HL-60 (cell line): ENCODE data around the gene RPS14.
"Not testable (repeated sequence)": the region's sequence is repeated elsewhere in the genome, so short reads cannot be mapped to it uniquely, and the experiment has no call there.

Experiments
- DNase-seq, 2 experiments: peaks; one replicate each; pipeline ENCODE4 v3.0.0-alpha.2; 2010 to 2020; ENCODE audit warnings: low read depth in 1 of 2, low spot score in 1 of 2
- H3K27ac ChIP-seq: fragments of 250-450 bp; sonication (Bioruptor Pico); replicated peaks from 2 replicates; pipeline ENCODE4 v1.5.1; 2020; ENCODE audit warnings: mild to moderate bottlenecking, moderate library complexity
- H3K27me3 ChIP-seq: fragments of 250-450 bp; sonication (Bioruptor Pico); 2 replicates; pipeline ENCODE4 v1.5.1; 2021; ENCODE audit warnings: mild to moderate bottlenecking, moderate library complexity; ENCODE audit not compliant: insufficient read depth, poor library complexity, severe bottlenecking
- H3K4me3 ChIP-seq: replicated peaks from 2 replicates; pipeline ENCODE4 v1.5.1; 2011; ENCODE audit warnings: mild to moderate bottlenecking, control low read depth, low read length; ENCODE audit not compliant: insufficient read depth
- GABPA ChIP-seq: IDR thresholded peaks from 2 replicates; pipeline ENCODE4 v1.6.1; 2012; ENCODE audit warnings: low read depth
- POLR2AphosphoS5 ChIP-seq: IDR thresholded peaks from 2 replicates; pipeline ENCODE4 v1.6.1; 2012; ENCODE audit warnings: low read depth
- SPI1 ChIP-seq: IDR thresholded peaks from 2 replicates; pipeline ENCODE4 v1.6.1; 2012; ENCODE audit warnings: low read depth, mild to moderate bottlenecking, borderline replicate concordance
- TF ChIP-seq, protein P1 (sequence below): IDR thresholded peaks from 2 replicates; pipeline ENCODE4 v1.6.1; 2012; ENCODE audit warnings: low read depth; ENCODE audit not compliant: insufficient replicate concordance
- TF ChIP-seq, protein P2 (sequence below): IDR thresholded peaks from one replicate; pipeline ENCODE4 v1.5.1; 2011; ENCODE audit warnings: low read length, control low read depth, inconsistent platforms; ENCODE audit not compliant: insufficient read depth

RPS14 gene

GRCh38 chr5:150431048-150431447, 18.5 kb downstream of the RPS14 start:
- DNase-seq = no peak
- H3K4me3 ChIP-seq = no peak overlapping the region
- TF ChIP-seq POLR2AphosphoS5 = no peak
- H3K27me3 ChIP-seq = no peaks in the 10 kb centered on the region
- no peak overlapping the region for H3K27ac ChIP-seq

DNA sequence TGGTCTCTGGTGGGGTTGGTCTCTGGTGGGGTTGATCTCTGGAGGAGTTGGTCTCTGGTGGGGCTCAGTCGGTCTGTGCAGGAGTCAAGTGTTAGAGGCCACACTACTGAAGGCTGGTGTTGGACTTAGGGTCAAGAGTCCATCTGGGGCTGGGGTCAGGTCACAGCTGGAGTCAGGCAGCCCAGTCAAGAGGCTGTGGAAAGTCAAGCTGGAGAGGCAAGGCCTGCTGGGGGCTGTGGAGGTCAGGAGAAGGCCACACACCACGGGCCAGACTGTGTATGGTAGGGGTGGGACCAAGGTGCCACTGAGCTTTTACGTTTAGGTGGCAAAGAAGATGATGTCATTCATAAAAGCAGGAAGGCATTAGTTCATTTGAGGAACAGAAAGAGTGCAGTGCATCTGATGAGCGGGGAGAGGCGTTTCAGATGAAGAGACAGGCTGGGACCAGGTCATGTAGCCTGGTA, 20.1 kb downstream of the RPS14 start:
- Histone ChIP-seq H3K27me3 (no peaks in the 10 kb centered on the region), H3K27ac (no peak overlapping the region), H3K4me3 (no peak overlapping the region)
- DNase-seq = no peak
- TF ChIP-seq POLR2AphosphoS5 (no peak), SPI1 (no peak), GABPA (no peak)
- TF ChIP-seq, protein P1, sequence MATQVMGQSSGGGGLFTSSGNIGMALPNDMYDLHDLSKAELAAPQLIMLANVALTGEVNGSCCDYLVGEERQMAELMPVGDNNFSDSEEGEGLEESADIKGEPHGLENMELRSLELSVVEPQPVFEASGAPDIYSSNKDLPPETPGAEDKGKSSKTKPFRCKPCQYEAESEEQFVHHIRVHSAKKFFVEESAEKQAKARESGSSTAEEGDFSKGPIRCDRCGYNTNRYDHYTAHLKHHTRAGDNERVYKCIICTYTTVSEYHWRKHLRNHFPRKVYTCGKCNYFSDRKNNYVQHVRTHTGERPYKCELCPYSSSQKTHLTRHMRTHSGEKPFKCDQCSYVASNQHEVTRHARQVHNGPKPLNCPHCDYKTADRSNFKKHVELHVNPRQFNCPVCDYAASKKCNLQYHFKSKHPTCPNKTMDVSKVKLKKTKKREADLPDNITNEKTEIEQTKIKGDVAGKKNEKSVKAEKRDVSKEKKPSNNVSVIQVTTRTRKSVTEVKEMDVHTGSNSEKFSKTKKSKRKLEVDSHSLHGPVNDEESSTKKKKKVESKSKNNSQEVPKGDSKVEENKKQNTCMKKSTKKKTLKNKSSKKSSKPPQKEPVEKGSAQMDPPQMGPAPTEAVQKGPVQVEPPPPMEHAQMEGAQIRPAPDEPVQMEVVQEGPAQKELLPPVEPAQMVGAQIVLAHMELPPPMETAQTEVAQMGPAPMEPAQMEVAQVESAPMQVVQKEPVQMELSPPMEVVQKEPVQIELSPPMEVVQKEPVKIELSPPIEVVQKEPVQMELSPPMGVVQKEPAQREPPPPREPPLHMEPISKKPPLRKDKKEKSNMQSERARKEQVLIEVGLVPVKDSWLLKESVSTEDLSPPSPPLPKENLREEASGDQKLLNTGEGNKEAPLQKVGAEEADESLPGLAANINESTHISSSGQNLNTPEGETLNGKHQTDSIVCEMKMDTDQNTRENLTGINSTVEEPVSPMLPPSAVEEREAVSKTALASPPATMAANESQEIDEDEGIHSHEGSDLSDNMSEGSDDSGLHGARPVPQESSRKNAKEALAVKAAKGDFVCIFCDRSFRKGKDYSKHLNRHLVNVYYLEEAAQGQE = no peak
- TF ChIP-seq, protein P2, sequence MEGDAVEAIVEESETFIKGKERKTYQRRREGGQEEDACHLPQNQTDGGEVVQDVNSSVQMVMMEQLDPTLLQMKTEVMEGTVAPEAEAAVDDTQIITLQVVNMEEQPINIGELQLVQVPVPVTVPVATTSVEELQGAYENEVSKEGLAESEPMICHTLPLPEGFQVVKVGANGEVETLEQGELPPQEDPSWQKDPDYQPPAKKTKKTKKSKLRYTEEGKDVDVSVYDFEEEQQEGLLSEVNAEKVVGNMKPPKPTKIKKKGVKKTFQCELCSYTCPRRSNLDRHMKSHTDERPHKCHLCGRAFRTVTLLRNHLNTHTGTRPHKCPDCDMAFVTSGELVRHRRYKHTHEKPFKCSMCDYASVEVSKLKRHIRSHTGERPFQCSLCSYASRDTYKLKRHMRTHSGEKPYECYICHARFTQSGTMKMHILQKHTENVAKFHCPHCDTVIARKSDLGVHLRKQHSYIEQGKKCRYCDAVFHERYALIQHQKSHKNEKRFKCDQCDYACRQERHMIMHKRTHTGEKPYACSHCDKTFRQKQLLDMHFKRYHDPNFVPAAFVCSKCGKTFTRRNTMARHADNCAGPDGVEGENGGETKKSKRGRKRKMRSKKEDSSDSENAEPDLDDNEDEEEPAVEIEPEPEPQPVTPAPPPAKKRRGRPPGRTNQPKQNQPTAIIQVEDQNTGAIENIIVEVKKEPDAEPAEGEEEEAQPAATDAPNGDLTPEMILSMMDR = no peak

DNA sequence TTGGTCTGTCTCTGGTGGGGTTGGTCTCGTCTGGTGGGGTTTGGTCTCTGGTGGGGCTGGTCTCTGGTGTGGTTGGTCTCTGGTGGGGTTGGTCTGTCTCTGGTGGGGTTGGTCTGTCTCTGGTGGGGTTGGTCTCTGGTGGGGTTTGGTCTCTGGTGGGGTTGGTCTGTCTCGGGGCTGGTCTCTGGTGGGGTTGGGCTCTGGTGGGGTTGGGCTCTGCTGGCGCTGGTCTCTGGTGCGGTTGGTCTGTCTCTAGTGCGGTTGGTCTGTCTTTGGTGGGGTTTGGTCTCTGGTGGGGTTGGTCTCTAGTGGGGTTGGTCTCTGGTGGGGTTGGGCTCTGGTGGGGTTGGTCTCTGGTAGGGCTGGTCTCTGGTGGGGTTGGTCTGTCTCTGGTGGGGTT, 20.6 kb downstream of the RPS14 start:
- DNase-seq = no peak
- H3K27ac ChIP-seq = no peak overlapping the region
- TF ChIP-seq, protein P2 = no peak

GRCh38 chr5:150428106-150428876, 21.2 kb downstream of the RPS14 start:
- Histone ChIP-seq H3K4me3 (no peak overlapping the region), H3K27ac (no peak overlapping the region), H3K27me3 (no peaks in the 10 kb centered on the region)
- no peak for DNase-seq
- TF ChIP-seq, protein P1 = no peak
- TF ChIP-seq POLR2AphosphoS5 (no peak), SPI1 (no peak), GABPA (no peak)
- TF ChIP-seq, protein P2 = no peak

More for the DNA sequence above, 20.6 kb downstream of the RPS14 start:
- Histone ChIP-seq H3K4me3 (no peak overlapping the region), H3K27me3 (no peaks in the 10 kb centered on the region)

DNA sequence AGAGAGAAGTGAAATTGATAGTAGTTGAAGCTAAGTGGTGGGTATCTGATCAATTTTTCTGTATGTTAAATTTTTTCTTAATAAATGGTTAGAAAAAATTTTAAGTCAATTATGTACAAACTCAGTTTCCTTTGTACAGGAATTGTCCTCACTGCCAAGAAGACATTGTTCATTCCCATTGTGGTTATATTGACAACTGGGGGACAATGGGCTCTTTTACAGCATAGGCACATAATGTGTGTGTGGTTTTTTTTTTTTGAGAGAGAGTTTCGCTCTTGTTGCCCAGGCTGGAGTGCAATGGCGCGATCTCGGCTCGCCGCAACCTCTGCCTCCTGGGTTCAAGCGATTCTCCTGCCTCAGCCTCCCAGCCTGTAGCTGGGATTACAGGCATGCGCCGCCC, 23.4 kb downstream of the RPS14 start:
- not testable (repeated sequence) for H3K27me3 ChIP-seq, H3K4me3 ChIP-seq, H3K27ac ChIP-seq, DNase-seq
